IPS-NIHi11 (cell line): ENCODE results near the gene BCKDK.

Source experiments
- DNase-seq: peaks from one replicate; pipeline ENCODE4 v3.0.0; 2012; ENCODE audit warnings: mixed read lengths, low spot score

Gene BCKDK

DNA sequence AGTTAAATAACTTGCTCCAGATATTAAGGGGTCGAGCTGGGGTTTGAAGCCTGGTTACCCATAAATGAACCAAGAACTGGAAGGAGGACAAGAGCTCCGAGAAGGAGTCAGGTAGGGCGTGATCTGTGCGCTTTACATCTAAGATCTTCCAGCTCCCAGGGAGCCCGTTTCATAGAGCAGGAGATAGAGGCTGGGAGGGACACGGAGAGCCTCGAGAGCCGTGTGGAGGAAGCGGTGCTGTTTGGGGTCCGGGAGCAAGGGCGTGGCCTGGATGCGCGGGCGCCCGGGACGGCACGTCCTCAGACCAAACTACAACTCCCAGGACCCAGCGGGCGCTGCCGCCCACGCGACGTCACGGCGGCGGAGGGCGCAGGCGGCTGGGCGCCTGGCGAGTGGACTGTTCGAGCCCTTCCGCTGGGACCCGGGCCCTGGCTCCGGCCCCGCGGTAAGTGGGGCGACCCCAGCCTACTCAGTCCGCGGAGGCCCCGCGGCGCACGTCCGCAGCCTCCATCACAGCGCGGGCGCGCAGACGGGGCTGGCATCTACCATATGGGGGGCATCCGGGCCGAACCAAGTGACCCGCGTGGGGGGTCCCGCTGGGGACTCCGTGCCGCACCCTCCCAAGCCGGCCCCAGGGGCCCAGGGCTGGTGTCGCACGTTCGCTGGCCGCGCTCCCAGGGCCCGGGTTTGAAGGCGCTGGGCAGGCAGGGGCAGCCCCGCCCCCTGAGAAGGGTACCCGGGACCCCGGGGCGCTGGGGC, at the start of gene BCKDK:
Gene BCKDK, plus strand, starts transcription at position 352 of the 759 bp plus-strand sequence. CDS start 838 bp downstream, outside the sequence.
- peak; percentile 92 for DNase-seq

DNA sequence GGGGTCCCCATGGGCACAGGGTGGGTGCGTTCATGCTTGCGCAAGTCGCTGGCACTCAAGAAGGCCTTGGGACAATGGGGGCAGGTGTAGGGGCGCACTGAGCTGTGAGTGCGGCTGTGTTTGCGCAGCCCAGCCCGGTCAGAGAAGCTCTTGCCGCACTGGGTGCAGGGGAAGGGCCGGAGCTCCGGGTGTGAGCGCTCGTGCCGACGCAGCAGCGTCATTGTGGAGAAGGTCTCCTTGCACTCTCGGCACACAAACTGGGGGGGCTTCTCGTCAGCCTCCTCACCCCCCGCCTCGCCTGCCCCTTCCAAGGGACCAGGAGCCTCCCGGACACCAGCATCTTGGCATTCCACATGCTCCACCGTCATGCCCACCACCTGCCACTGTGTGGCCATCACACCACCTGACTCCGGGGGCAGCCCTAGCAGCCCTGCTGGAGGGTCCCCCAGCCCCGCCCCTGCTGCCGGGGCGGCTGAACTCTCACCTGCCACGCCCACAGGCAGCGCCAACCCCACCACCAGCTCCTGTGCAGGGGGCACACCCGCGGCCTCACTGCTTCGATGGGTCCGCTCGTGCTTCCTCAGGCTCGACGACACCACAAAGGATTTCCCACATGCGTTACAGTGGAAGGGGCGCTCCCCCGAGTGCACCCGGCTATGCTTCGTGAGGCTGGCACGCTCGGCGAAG, 46.9 kb upstream of the BCKDK start:
- DNase-seq = no peak

DNA sequence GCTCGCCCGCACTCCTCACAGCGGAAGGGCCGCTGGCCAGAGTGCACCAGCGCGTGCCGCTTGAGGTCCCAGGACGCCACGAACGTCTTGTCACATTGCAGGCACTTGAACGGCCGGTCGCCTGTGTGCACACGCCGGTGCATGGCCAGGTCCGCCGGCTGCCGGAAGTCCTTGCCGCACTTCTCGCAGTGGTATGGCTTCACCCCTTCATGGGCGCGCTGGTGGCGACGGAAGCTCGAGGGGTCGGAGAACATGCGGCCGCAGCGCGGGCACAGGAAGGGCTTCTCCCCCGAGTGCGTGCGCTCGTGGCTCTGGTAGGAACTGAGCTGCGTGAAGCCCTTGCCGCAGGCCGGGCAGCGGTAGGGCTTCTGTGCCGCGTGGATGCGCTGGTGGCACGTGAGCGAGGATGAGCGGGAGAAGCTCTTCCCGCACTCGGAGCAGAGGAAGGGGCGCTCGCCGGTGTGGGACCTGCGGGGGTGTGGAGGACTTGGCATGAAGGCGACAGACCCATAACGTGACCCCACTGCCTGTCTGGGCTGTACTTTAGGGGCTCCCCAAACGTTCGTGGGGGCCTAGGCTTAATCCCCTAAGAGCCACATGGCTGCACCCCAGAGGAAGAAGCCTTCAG, 46.3 kb upstream of the BCKDK start:
- DNase-seq = no peak

GRCh38 chr16:31063495-31063842, 44.7 kb upstream of the BCKDK start:
- DNase-seq = no peak

DNA sequence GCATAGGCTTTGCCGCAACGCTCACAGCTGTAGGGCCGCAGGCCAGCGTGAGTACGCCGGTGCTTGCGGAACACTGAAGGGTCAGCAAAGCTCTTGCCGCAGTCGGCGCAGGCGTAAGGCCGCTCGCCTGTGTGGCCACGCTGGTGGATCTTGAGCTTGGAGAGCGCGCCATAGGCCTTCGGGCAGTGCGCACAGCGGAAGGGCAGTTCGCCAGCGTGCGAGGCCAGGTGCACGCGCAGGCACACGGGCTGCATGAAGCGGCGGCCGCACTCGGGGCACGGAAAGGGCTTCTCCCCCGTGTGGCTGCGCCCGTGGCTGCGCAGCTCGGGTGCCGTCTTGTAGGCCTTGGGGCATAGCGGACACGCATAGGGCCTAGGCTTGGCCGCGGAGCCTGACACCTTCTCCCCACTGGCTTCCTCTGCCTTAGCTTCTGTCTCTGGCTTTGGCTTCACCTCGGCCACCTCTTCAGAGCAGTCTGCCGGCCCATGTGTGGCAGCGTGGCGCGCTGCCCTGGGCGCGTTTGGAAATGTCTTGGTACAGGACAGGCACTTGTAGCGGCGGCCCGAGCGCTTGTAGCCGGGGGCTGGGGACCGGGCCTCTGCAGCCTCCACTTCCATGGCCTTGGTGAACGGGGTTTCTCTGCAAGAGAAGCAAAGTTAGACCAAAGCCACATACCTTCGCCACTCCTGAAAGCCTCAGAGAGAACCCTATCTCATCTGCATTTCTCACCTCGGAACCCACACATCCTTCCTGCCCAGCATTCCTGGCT, 44.2 kb upstream of the BCKDK start:
- no peak for DNase-seq

GRCh38 chr16:31064882-31065461, 43.2 kb upstream of the BCKDK start:
- DNase-seq = no peak

DNA sequence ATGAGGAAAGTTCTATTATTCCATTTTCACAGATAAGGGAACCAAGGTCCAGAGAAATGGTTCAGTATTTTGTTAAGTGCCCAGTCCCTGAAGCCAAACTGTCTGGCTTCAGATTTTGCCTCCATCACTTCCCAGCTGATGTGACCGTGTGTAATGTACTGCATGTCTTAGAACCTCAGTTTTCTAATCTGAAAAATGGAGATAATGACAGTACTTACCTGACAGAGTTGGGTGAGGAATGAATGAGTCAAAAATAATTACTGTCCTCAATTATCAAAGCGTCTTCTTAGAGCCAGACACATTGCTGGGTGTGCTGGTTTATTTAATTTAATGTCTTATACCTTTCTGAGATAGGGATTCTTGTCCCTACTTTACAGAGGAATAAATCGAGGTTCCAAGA, 40.8 kb upstream of the BCKDK start:
- DNase-seq = no peak

DNA sequence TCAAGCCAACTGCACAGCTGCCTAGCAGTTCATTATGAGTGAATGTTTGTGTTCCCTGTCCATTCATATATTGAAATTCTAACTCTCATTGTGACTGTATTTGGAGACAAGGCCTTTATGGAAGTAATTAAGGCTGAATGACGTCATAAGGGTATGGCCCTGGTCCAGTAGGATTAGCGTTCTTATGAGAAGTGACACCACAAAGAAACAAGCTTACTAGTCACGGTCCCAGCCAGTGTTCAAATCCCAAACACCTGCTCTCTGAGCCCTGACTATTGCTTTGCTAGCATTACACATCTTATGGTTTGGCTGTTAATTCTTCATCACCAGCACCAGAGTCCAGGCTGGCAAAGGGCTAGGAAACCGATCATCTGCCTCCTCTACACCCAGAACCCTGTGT, 36.3 kb upstream of the BCKDK start:
- DNase-seq = no peak

DNA sequence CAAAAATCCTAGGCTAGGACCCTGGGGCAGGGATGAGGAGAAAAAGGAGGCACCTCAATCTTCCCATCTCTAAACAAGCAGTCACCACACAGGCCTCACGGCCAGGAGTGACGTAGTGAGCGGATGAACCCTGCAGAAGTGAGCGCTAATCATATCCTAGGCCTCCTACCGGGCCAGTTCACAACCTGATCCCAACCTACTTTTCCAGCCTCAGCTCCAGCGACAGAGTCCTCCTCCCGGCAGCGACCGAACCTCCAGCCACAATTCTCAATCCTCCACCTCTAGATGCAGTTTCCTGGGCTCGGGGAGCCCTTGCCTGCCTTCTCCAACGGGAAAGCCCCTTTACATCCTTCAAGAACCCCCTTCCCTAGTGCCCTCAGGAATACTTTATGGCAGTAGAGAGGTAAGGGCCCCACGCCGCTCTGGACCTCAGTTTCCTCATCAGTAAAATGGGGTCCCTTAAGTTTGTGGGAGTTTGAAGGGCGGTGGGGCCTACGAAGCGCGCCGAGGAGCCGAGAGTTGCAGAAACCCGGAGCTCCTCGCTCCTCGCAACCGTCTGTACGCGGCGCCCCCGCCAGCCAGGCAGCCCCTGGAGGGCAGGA, 35.5 kb upstream of the BCKDK start:
- DNase-seq = no peak

- DNase-seq = peak; percentile 96
Measured at GRCh38 chr16:31073142-31073969, 34.8 kb upstream of the BCKDK start.

- DNase-seq = peak; percentile 91
Measured at GRCh38 chr16:31073970-31074813, 34.0 kb upstream of the BCKDK start, which contains the start of the genes ZNF646 and ZNF668. ZNF646 (plus strand) TSS chr16:31074422; CDS start chr16:31076325, 1,903 bp downstream. ZNF668 (minus strand) TSS chr16:31074240; CDS start chr16:31064459, 9,781 bp downstream.

DNA sequence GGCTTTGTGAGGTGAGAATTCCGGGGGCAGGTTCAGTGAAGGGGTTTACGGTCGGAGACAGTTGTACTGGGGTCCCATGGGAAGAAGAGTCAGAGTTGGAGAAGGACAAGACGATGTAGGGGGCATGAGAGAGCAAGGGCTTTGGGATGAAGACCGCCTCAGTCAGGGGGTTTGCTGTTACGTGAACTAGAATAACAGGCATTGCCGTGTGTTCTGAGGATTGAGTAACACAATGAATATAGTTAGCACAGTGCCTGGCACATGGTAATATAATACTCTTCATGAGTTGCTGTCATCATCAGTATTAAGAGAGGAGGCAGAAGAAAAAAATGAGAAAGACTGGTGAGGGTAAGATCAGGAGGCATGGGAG, 33.4 kb upstream of the BCKDK start:
- no peak for DNase-seq

- DNase-seq = no peak
Measured at GRCh38 chr16:31076319-31076718, 31.9 kb upstream of the BCKDK start.

DNA sequence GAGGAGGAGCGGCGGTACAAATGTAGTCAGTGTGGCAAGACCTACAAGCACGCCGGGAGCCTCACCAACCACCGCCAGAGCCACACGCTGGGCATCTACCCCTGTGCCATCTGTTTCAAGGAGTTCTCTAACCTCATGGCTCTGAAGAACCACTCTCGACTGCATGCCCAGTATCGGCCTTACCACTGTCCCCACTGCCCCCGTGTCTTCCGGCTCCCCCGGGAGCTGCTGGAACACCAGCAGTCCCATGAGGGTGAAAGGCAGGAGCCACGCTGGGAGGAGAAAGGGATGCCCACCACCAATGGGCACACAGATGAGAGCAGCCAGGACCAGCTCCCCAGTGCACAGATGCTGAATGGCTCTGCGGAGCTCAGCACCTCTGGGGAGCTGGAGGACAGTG, 31.2 kb upstream of the BCKDK start:
- no peak for DNase-seq

- DNase-seq = no peak
Measured at GRCh38 chr16:31077592-31078396, 30.4 kb upstream of the BCKDK start.

DNA sequence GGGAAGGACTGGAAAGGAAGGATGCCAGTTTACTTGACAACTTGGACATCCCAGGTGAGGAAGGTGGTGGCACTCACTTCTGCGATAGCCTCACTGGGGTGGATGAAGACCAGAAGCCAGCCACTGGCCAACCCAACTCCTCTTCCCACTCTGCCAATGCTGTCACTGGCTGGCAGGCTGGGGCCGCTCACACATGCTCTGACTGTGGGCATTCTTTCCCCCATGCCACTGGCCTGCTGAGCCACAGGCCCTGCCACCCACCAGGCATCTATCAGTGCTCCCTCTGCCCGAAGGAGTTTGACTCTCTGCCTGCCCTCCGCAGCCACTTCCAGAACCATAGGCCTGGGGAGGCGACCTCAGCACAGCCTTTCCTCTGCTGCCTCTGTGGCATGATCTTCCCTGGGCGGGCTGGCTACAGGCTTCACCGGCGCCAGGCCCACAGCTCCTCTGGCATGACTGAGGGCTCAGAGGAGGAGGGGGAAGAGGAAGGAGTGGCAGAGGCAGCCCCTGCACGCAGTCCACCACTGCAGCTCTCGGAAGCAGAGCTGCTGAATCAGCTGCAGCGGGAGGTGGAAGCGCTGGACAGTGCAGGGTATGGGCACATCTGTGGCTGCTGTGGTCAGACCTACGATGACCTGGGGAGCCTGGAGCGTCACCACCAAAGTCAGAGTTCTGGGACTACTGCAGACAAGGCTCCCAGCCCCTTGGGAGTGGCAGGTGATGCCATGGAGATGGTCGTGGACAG, 29.4 kb upstream of the BCKDK start:
- DNase-seq = no peak

GRCh38 chr16:31079342-31079944, 28.7 kb upstream of the BCKDK start:
- no peak for DNase-seq
